Type B pancreatic cell (in vitro differentiated cells): ENCODE data around the gene RPS27L. TPM values are rescaled to one million over a fixed set of nuclear protein-coding genes. Genes with fewer than 3 reads are reported as not detected.

Source experiments
- DNase-seq: peaks from one replicate; pipeline ENCODE4 v3.0.0; 2021; ENCODE audit warnings: mixed read lengths; ENCODE audit not compliant: unreplicated experiment; ENCODE audit errors: extremely low spot score
- H3K27ac Mint-ChIP-seq: 2 replicates; pipeline ENCODE4 v1.8.0; 2021; ENCODE audit warnings: mild to moderate bottlenecking, mixed read lengths
- H3K27me3 Mint-ChIP-seq: 2 replicates; pipeline ENCODE4 v1.8.0; 2021; ENCODE audit warnings: mixed read lengths
- H3K36me3 Mint-ChIP-seq: 2 replicates; pipeline ENCODE4 v1.8.0; 2021; ENCODE audit warnings: mixed read lengths
- H3K4me1 Mint-ChIP-seq: one replicate; pipeline ENCODE4 v1.8.0; 2021; ENCODE audit warnings: mixed read lengths; ENCODE audit not compliant: unreplicated experiment
- H3K4me3 Mint-ChIP-seq: 2 replicates; pipeline ENCODE4 v1.8.0; 2021; ENCODE audit warnings: mild to moderate bottlenecking, mixed read lengths
- H3K9me3 Mint-ChIP-seq: 2 replicates; pipeline ENCODE4 v1.8.0; 2021; ENCODE audit warnings: mixed read lengths
- total RNA-seq: library from RNA; stranded (reverse); gene quantifications from 2 replicates; pipeline ENCODE4 v1.2.1, GENCODE V29; 2021; ENCODE audit warnings: low replicate concordance
- TF ChIP-seq, protein P1 (sequence below): fragments of 200-600 bp; sonication (generic); conservative IDR thresholded peaks from 2 replicates; pipeline ENCODE4 v1.5.0; 2021; ENCODE audit warnings: antibody characterized with exemption, mild to moderate bottlenecking

RPS27L gene
- total RNA-seq, 1 donor from 2014 or later: 205 TPM

DNA sequence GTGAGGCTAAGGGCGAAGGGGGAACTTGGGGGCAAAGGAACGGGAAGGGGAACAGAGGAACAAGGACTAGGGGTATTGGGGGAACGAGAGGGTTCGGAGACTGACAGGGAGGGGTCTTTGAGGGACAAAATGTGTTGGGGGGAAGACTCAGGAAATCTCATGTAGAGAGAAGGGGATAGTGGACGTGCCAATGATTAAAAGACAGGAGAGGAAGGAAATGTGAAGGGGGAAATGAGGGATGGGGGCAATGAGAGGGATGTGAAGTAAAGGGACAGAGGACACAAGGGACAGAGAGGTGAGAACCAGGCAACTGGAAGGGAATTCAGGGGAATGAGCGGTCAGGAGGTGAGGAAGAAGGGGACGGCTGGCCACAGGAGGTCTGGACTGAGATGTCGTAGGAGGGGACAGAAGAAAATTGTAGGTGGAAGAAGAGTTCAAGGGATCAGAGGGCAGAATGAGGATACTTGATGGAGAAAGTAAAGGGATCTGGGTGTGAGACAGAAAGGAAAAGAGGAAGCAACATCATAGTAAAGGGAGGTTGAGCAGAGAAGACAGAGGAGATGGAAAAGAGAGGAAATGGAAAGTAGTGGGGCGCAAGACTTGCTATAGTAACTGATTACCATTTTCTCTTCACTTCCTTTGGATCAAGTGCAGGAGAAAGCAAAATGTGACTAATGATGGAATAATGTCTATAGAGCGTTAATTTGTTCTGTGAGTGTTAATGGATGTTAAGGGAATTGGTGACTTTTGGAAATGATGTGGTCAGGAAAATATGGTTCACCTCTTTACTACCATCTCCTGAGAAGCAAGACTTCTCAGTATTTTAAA lies 32.9 kb upstream of the RPS27L start:
- DNase-seq: no peak
- Mint-ChIP-seq H3K4me3 (peak overlapping the region; percentile 92), H3K27me3 (no peaks in the 10 kb centered on the region), H3K9me3 (no peaks in the 10 kb centered on the region), H3K36me3 (no peaks in the 10 kb centered on the region), H3K4me1 (peaks cover 35% of the 10 kb centered on the region), H3K27ac (peak overlapping the region; percentile 96)
- TF ChIP-seq, protein P1, sequence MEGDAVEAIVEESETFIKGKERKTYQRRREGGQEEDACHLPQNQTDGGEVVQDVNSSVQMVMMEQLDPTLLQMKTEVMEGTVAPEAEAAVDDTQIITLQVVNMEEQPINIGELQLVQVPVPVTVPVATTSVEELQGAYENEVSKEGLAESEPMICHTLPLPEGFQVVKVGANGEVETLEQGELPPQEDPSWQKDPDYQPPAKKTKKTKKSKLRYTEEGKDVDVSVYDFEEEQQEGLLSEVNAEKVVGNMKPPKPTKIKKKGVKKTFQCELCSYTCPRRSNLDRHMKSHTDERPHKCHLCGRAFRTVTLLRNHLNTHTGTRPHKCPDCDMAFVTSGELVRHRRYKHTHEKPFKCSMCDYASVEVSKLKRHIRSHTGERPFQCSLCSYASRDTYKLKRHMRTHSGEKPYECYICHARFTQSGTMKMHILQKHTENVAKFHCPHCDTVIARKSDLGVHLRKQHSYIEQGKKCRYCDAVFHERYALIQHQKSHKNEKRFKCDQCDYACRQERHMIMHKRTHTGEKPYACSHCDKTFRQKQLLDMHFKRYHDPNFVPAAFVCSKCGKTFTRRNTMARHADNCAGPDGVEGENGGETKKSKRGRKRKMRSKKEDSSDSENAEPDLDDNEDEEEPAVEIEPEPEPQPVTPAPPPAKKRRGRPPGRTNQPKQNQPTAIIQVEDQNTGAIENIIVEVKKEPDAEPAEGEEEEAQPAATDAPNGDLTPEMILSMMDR: no peak

DNA sequence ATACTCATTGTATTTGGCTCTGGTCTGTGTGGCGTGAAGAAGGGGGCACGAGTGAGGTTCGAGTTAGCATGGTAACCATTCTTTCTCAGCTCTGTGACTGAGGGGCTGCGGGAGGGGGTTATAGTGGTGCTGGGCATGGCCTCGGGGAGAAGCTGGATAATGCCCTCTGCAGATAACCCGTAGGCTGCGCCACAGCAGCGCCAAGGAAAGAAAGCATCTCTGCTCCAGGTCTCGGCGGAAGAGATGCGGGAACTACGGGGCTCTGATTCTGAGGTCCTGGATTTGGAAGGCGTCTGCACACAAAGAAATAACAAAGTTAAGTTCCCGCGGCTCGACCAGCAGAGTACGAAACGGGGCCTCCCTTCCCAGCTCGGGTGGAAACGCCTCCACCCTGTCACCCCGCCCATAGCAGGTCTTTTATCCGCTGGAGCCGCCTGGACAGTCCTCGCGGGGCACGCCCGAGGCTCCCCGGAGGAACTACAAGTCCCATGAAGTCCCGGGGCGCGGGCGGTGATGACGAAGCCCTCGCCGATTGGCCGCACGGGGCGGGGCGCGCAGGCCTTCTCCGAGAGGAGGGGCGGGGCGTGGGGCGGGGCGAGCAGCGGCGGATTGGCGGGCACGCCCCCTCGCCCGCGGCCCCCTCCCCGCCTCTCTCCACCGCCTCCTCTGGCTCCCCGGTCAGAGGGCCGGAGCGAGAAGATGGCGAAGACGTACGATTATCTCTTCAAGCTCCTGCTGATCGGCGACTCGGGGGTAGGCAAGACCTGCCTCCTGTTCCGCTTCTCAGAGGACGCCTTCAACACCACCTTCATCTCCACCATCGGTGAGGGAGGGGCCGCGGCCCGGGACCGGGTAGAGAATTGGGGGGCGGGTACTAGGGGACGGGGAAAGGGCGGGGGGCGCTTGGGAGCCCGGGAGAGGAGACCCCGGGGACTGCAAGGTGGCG lies 31.9 kb upstream of the RPS27L start, which contains the start of gene RAB8B:
TSS of gene RAB8B (plus strand) at position 681 of the 946 bp plus-strand sequence. CDS start at position 700, 19 bp downstream.
- no peaks in the 10 kb centered on the region for H3K36me3 Mint-ChIP-seq
- H3K27ac Mint-ChIP-seq: peak within 1 kb of the TSS; percentile 96
- DNase-seq: peak; percentile 99
- TF ChIP-seq, protein P1: no peak
- no peaks in the 10 kb centered on the region for H3K27me3 Mint-ChIP-seq
- H3K9me3 Mint-ChIP-seq: no peaks in the 10 kb centered on the region
- H3K4me3 Mint-ChIP-seq: peak within 1 kb of the TSS; percentile 92
- peaks cover 31% of the 10 kb centered on the region for H3K4me1 Mint-ChIP-seq

DNA sequence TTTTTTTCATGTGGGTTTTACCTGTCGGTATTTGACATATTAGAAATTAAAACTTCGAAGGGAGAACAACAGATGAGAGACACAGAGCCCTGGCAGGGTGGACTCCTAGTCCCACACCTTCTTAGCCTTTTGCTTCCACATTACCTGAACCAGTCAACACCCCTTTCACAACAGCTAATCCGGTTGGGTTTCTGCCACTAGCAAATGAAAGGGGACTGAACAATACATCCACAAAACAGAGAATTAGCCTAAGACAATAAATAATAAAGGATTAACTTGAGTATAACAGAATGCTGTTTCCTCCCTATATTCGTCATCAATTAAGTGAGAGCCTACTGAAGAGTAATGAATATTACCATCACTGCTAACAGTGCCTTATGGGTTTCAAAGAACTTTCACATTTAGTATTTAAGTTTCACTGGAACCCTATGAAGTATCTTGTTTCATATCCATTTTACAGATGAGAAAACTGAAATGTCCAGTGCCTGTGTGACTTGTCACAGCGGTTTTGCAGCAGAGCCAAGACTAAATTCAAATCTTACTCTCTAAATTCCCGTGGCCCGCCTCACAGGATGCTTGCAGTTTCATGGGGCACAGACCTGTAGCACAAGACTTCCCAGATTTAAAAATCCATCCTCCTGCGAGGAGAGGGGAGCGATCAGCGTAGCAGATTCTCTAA lies 31.1 kb upstream of the RPS27L start:
- no peak for DNase-seq
- peak overlapping the region; percentile 96 for H3K27ac Mint-ChIP-seq
- H3K4me3 Mint-ChIP-seq: peak overlapping the region; percentile 92
- no peaks in the 10 kb centered on the region for H3K36me3 Mint-ChIP-seq
- no peaks in the 10 kb centered on the region for H3K9me3 Mint-ChIP-seq
- H3K27me3 Mint-ChIP-seq: no peaks in the 10 kb centered on the region
- H3K4me1 Mint-ChIP-seq: peaks cover 26% of the 10 kb centered on the region
- TF ChIP-seq, protein P1: no peak

DNA sequence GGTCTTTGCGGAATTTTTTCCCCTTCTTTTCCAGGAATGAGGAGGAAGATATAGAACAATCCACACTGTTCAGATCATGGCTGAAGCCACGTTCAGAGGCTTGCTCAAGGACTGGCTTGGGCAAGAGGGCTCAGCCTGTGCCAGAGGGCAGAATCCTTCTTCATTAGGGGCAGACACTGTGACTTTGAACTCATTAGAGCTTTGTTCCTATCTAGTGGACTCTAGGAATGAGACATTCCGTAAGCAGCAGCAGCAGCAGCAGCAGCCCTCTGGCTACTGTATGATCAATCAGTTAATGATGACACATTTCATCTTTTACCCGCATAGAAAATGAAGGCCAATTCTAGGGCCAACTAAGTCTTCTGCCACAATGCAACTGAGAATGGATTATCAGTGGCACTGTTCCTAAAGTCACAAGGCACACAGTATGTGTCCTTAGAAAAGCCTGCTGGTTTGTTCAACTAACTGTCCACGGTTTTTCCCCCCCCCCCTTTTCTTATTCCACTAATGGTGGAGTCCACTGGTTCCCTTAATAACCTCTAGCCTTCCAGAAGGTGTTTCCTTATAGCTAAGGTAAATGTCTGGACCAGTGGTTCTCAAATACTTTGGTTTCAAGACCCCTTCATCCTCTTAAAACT lies 30.4 kb upstream of the RPS27L start:
- H3K4me1 Mint-ChIP-seq: peaks cover 25% of the 10 kb centered on the region

More for the DNA sequence above, 30.4 kb upstream of the RPS27L start:
- Mint-ChIP-seq H3K4me3 (peak overlapping the region; percentile 92), H3K27me3 (no peaks in the 10 kb centered on the region), H3K9me3 (no peaks in the 10 kb centered on the region), H3K27ac (peak overlapping the region; percentile 41), H3K36me3 (no peaks in the 10 kb centered on the region)
- TF ChIP-seq, protein P1: no peak
- DNase-seq: no peak
